ENCODE results near the gene AMBP. TPM values are rescaled to one million over a fixed set of nuclear protein-coding genes. Genes with fewer than 3 reads are reported as not detected.

AMBP gene
- total RNA-seq, 1 donor from 2014 or later = not detected

- Histone ChIP-seq H3K79me2 (ENCODE audit: low read depth) (no peaks in the 10 kb centered on the region), H4K20me1 (ENCODE audit: low read depth) (peaks cover 47% of the 10 kb centered on the region), H3K4me1 (peaks cover 27% of the 10 kb centered on the region), H3K9me3 (ENCODE audit: low read depth) (no peaks in the 10 kb centered on the region), H3K4me2 (no peak overlapping the region), H3K9ac (no peak overlapping the region), H2AFZ (replicated peaks) (no peak overlapping the region), H3K4me3 (no peak overlapping the region), H3K27ac (no peak overlapping the region), H3F3A (ENCODE audit: low read depth) (peaks cover 31% of the 10 kb centered on the region), H3K36me3 (no peaks in the 10 kb centered on the region), H3K27me3 (no peaks in the 10 kb centered on the region)
- Mint-ChIP-seq H3K27ac (no peak overlapping the region), H3K4me3 (peak overlapping the region; percentile 30), H3K36me3 (peaks cover 28% of the 10 kb centered on the region), H3K9me3 (no peaks in the 10 kb centered on the region), H3K27me3 (ENCODE audit: insufficient read depth, low read depth) (no peaks in the 10 kb centered on the region), H3K4me1 (peaks cover 22% of the 10 kb centered on the region)
- TF ChIP-seq EZH2phosphoT487 (IDR thresholded peaks at IDR 0.05) (no peak), EZH2 (IDR thresholded peaks at IDR 0.05) (no peak), CTCF (IDR thresholded peaks at IDR 0.05) (no peak)
- no peak for DNase-seq (ENCODE audit: low spot score)
Measured at GRCh38 chr9:114035845-114036801, 42.0 kb downstream of the AMBP start.

GRCh38 chr9:114035221-114035844 lies 42.8 kb downstream of the AMBP start:
- peaks cover 47% of the 10 kb centered on the region for H4K20me1 ChIP-seq (ENCODE audit: low read depth)
- Mint-ChIP-seq H3K4me1 (peaks cover 22% of the 10 kb centered on the region), H3K27ac (no peak overlapping the region), H3K27me3 (ENCODE audit: insufficient read depth, low read depth) (no peaks in the 10 kb centered on the region), H3K4me3 (no peak overlapping the region), H3K36me3 (peaks cover 28% of the 10 kb centered on the region), H3K9me3 (no peaks in the 10 kb centered on the region)
- no peak overlapping the region for H3K9ac ChIP-seq
- no peak overlapping the region for H3K27ac ChIP-seq
- no peaks in the 10 kb centered on the region for H3K36me3 ChIP-seq
- no peak for DNase-seq (ENCODE audit: low spot score)
- no peaks in the 10 kb centered on the region for H3K27me3 ChIP-seq
- no peaks in the 10 kb centered on the region for H3K79me2 ChIP-seq (ENCODE audit: low read depth)
- H3K4me3 ChIP-seq = no peak overlapping the region
- no peaks in the 10 kb centered on the region for H3K9me3 ChIP-seq (ENCODE audit: low read depth)
- peaks cover 31% of the 10 kb centered on the region for H3F3A ChIP-seq (ENCODE audit: low read depth)
- no peak overlapping the region for H2AFZ ChIP-seq (replicated peaks)
- TF ChIP-seq EZH2phosphoT487 (IDR thresholded peaks at IDR 0.05) (no peak), CTCF (IDR thresholded peaks at IDR 0.05) (no peak), EZH2 (IDR thresholded peaks at IDR 0.05) (no peak)
- no peak overlapping the region for H3K4me2 ChIP-seq
- peaks cover 27% of the 10 kb centered on the region for H3K4me1 ChIP-seq

- Mint-ChIP-seq H3K4me1 (peaks cover 22% of the 10 kb centered on the region), H3K36me3 (peaks cover 25% of the 10 kb centered on the region), H3K4me3 (no peak overlapping the region), H3K27me3 (ENCODE audit: insufficient read depth, low read depth) (no peaks in the 10 kb centered on the region), H3K27ac (no peak overlapping the region), H3K9me3 (no peaks in the 10 kb centered on the region)
- Histone ChIP-seq H3K36me3 (no peaks in the 10 kb centered on the region), H3K4me1 (peaks cover 27% of the 10 kb centered on the region), H3K4me2 (no peak overlapping the region), H3K27ac (no peak overlapping the region), H3K79me2 (ENCODE audit: low read depth) (no peaks in the 10 kb centered on the region), H4K20me1 (ENCODE audit: low read depth) (peaks cover 45% of the 10 kb centered on the region), H3K9ac (no peak overlapping the region), H2AFZ (replicated peaks) (no peak overlapping the region), H3F3A (ENCODE audit: low read depth) (peaks cover 31% of the 10 kb centered on the region), H3K9me3 (ENCODE audit: low read depth) (no peaks in the 10 kb centered on the region), H3K4me3 (no peak overlapping the region), H3K27me3 (no peaks in the 10 kb centered on the region)
- DNase-seq (ENCODE audit: low spot score) = no peak
- TF ChIP-seq EZH2phosphoT487 (IDR thresholded peaks at IDR 0.05) (no peak), CTCF (IDR thresholded peaks at IDR 0.05) (no peak), EZH2 (IDR thresholded peaks at IDR 0.05) (no peak)
Measured at GRCh38 chr9:114034661-114035062, 43.4 kb downstream of the AMBP start.

Measured in neural progenitor cell (in vitro differentiated cells).